ENCODE results near the gene FAM50A.

Gene FAM50A

DNA sequence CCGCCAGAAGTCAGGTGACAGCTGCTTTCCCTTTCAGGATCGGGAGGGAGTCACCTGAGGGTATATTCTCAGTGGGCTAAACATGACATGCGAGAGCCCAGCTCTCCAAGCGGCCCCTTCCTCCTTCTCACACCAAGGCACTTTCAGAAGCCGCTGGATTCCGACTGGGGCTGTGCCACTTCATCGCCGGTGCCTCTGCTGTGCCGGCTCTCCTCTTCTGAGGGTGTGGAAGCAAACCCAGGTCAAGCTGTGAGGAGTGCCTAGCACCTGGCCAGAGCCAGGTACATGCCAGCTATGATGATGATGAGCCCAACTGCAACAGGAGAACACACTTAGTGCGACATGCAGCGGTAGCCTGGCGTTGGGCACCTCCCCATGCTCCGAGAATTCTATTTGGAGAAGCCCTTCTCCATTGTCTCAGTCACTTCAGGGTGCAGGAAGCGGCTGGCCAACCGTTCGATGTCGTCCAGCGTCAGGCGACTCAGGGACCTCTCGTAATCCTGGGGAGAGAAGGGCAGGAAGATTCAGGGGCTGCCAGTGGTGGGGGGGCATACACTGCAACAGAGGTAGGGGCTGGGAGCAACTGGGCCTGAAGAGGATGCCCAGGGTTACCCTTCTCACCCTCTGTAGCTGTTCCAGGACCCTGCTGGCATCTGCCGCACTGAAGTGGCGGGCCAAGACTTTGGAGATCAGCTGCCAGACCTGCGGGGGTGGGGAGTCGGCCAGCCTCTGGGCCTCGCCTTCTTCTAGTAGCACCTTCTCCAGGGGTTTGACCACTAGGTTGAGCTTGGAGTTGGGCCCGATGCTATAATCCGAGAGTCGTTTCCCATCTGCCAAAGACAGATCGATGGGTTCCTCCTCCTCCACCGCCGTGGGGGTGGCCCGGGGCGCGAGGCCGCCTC lies 41.5 kb downstream of the FAM50A start:
- TF ChIP-seq FOXP2 (optimal IDR thresholded peaks at IDR 0.05; ENCODE audit: borderline replicate concordance, extremely low read depth, extremely low read length, insufficient read depth) (no peak), SIN3A (IDR thresholded peaks at IDR 0.05; ENCODE audit: borderline replicate concordance, insufficient read depth, low read length) (no peak), TAF1 (IDR thresholded peaks at IDR 0.05; ENCODE audit: borderline replicate concordance, insufficient read depth, low read length) (no peak), POLR2AphosphoS5 (IDR thresholded peaks at IDR 0.05; ENCODE audit: low read depth, low read length) (no peak)
- TF ChIP-seq, protein P1, sequence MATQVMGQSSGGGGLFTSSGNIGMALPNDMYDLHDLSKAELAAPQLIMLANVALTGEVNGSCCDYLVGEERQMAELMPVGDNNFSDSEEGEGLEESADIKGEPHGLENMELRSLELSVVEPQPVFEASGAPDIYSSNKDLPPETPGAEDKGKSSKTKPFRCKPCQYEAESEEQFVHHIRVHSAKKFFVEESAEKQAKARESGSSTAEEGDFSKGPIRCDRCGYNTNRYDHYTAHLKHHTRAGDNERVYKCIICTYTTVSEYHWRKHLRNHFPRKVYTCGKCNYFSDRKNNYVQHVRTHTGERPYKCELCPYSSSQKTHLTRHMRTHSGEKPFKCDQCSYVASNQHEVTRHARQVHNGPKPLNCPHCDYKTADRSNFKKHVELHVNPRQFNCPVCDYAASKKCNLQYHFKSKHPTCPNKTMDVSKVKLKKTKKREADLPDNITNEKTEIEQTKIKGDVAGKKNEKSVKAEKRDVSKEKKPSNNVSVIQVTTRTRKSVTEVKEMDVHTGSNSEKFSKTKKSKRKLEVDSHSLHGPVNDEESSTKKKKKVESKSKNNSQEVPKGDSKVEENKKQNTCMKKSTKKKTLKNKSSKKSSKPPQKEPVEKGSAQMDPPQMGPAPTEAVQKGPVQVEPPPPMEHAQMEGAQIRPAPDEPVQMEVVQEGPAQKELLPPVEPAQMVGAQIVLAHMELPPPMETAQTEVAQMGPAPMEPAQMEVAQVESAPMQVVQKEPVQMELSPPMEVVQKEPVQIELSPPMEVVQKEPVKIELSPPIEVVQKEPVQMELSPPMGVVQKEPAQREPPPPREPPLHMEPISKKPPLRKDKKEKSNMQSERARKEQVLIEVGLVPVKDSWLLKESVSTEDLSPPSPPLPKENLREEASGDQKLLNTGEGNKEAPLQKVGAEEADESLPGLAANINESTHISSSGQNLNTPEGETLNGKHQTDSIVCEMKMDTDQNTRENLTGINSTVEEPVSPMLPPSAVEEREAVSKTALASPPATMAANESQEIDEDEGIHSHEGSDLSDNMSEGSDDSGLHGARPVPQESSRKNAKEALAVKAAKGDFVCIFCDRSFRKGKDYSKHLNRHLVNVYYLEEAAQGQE (IDR thresholded peaks at IDR 0.05; ENCODE audit: insufficient read depth in 1 of 2, low read depth in 2 of 2, low read length in 2 of 2): no peak

DNA sequence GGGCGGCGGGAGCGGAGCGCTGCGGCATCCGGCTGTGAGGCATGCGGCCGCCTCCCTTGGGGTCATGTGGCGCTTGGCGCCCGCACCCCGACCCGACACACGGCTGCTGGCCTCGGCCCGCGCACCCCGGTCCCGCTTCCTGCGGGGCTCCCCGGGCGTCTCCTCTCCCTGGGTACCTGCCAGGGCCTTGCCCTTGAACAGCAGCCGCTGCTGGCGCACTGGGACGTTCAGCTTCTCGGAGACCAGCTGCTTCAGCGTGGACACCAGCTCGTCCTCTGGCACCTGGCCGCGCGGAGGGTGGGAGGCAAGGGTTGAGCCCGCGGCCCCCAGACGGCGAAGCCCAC lies 42.1 kb downstream of the FAM50A start:
- TF ChIP-seq TAF1 (IDR thresholded peaks at IDR 0.05; ENCODE audit: borderline replicate concordance, insufficient read depth, low read length) (no peak), FOXP2 (optimal IDR thresholded peaks at IDR 0.05; ENCODE audit: borderline replicate concordance, extremely low read depth, extremely low read length, insufficient read depth) (no peak), POLR2AphosphoS5 (IDR thresholded peaks at IDR 0.05; ENCODE audit: low read depth, low read length) (no peak), SIN3A (IDR thresholded peaks at IDR 0.05; ENCODE audit: borderline replicate concordance, insufficient read depth, low read length) (no peak)
- TF ChIP-seq, protein P1 (IDR thresholded peaks at IDR 0.05; ENCODE audit: insufficient read depth in 1 of 2, low read depth in 2 of 2, low read length in 2 of 2): no peak

DNA sequence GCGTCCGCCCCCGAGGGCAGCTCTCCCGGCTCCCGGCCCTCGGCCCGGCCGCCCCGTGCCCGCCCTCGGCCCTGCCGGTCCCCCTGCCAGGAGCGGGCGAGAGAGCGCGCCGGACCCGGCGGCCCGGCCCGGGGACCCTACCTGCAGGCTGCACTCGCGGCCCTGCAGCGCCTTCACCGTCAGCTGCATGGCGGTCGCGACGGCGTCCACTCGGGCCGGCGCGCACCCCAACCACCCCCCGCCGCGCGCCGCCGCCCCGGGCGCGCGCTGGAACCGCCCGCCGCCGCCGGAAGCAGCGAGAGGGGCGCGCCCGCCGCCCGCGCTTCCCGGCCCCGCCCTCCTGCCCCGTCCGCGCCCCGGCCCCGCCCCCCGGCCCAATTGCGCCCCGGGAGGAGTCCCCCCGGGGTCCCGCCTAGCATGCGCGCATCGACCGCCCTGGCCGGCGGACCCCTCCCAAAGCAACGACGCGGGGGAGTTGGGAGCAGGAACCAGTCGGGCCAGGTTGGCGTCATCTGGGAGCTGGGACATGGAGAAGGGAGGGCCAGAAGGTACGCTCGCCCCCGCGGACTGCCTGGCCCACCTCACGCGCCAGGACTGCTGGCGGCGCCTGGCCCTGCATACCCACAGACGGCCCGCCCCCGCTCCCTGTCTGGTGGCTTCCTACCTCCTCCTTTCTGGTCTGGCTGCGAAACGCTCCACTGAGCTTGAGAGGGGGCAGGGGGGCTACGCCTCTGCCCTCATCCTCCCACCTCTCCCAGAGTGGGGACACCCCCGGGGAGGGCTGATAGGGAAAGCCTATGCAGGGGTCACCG lies 42.7 kb downstream of the FAM50A start, which contains the start of gene UBL4A:
TSS of gene UBL4A (minus strand) at position 220 of the 812 bp plus-strand sequence. CDS start at position 189, 31 bp downstream.
- TF ChIP-seq FOXP2 (optimal IDR thresholded peaks at IDR 0.05; ENCODE audit: borderline replicate concordance, extremely low read depth, extremely low read length, insufficient read depth): no peak
- 0 out of 2 replicates have a peak, but pooled peaks have one; percentile 21 for TF ChIP-seq POLR2AphosphoS5 (IDR thresholded peaks at IDR 0.05; ENCODE audit: low read depth, low read length)

DNA sequence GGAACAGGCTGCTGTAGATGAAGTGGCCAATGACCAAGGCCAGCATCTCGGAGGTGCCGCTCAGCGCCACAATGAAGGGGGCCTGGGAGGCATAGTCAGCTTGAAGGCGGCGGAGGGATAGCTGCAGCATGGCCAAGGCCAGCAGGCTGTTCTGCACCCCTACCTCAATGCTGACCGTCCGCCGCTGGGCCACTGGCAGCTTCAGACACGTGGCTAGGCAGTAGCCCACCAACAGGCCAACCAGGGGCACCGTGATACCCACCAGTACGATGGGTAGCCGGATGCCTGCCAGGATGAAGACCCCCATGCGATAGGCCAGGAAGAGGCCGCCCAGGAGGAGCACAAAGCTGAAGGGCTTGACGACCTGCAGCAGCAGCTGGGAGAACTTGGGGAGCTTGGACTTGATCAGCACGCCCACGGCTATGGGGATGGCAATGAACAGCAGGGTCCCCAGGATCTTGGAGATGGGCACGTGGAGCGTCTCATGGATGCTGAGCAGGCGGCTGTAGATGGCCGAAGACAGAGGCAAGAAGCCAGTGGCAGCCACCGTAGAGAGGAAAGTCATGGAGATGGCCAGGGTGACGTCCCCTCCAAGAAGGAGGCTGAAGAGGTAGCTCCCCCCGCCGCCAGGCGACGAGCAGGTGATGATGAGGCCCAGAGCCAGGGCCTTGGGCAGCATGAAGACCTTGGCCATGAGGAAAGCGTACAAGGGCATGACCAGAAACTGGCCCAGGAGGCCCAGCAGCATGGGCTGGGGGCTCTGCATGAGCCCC lies 43.8 kb downstream of the FAM50A start:
- TF ChIP-seq FOXP2 (optimal IDR thresholded peaks at IDR 0.05; ENCODE audit: borderline replicate concordance, extremely low read depth, extremely low read length, insufficient read depth) (no peak), TAF1 (IDR thresholded peaks at IDR 0.05; ENCODE audit: borderline replicate concordance, insufficient read depth, low read length) (no peak), SIN3A (IDR thresholded peaks at IDR 0.05; ENCODE audit: borderline replicate concordance, insufficient read depth, low read length) (no peak)
- TF ChIP-seq, protein P1 (IDR thresholded peaks at IDR 0.05; ENCODE audit: insufficient read depth in 1 of 2, low read depth in 2 of 2, low read length in 2 of 2): no peak
